ENCODE data around the gene TNFSF18.

DNA sequence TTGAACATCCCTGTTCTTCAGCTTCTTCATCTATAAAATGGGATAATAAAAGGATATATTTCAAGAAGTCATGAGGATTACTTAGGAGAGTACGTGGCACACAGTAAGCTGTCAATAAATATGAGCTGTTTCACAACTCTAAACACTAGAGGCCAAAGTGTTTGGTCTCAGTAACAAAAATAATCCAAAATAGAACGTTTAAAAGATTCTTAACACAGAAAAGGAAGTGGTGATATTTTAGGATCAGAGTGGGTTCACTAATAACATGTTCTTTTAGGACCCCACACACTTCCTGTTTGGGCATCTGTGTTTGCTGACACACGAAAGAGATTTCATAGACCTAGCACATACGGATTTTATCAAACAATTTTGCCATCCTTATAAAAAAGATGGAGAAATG lies 32.9 kb downstream of the TNFSF18 start:
- TF ChIP-seq, protein P1, sequence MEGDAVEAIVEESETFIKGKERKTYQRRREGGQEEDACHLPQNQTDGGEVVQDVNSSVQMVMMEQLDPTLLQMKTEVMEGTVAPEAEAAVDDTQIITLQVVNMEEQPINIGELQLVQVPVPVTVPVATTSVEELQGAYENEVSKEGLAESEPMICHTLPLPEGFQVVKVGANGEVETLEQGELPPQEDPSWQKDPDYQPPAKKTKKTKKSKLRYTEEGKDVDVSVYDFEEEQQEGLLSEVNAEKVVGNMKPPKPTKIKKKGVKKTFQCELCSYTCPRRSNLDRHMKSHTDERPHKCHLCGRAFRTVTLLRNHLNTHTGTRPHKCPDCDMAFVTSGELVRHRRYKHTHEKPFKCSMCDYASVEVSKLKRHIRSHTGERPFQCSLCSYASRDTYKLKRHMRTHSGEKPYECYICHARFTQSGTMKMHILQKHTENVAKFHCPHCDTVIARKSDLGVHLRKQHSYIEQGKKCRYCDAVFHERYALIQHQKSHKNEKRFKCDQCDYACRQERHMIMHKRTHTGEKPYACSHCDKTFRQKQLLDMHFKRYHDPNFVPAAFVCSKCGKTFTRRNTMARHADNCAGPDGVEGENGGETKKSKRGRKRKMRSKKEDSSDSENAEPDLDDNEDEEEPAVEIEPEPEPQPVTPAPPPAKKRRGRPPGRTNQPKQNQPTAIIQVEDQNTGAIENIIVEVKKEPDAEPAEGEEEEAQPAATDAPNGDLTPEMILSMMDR (IDR thresholded peaks at IDR 0.05), result no peak
- TF ChIP-seq POLR2AphosphoS5 (IDR thresholded peaks at IDR 0.05) (no peak), POLR2A (IDR thresholded peaks at IDR 0.05) (no peak)

Data from breast epithelium (tissue), 3 donors.